ENCODE data around the gene CD2AP.

DNA sequence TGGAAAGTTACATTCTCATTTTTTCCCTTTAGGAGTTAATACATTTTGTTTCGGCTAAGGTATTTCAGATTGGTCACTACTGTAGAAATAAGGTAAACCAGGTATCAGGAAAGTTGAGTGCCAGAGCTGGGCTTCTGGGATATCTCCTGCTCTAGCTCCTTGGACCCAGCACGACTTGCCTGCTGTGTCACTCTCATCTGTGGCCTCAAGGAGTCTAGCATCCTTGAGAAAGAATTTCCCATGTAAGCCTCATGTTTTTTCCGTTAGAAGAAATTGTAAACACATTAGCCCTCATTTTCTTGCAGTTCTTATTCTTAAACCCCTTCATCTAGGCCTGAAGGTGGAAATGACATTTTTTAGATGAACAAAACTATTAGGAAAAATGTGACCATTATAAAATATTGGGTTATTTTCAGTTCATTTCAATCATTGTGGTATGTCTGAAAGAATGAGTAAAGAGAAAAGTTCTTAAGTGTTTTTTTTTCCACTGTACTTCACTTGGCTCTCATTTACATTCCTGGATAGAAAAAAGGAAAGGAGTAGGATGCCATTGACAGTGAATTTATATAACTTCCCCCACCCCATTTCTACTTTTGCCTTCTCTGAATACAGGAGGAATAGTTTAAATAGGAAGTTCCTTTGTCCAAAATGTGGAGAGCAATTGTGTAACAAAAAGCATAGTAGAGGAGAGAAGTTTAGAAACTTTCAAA is 46.7 kb downstream of the CD2AP start:
- TF ChIP-seq EZH2 (IDR thresholded peaks at IDR 0.05; ENCODE audit: borderline replicate concordance, low read depth, low read length, poor library complexity, severe bottlenecking): no peak
- TF ChIP-seq, protein P1, sequence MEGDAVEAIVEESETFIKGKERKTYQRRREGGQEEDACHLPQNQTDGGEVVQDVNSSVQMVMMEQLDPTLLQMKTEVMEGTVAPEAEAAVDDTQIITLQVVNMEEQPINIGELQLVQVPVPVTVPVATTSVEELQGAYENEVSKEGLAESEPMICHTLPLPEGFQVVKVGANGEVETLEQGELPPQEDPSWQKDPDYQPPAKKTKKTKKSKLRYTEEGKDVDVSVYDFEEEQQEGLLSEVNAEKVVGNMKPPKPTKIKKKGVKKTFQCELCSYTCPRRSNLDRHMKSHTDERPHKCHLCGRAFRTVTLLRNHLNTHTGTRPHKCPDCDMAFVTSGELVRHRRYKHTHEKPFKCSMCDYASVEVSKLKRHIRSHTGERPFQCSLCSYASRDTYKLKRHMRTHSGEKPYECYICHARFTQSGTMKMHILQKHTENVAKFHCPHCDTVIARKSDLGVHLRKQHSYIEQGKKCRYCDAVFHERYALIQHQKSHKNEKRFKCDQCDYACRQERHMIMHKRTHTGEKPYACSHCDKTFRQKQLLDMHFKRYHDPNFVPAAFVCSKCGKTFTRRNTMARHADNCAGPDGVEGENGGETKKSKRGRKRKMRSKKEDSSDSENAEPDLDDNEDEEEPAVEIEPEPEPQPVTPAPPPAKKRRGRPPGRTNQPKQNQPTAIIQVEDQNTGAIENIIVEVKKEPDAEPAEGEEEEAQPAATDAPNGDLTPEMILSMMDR (conservative IDR thresholded peaks at IDR 0.05; ENCODE audit: low read depth, low read length): no peak

Measured in A673 (cell line).